BJ (cell line): ENCODE measurements around the gene CDH1. TPM values are rescaled to one million over a fixed set of nuclear protein-coding genes. Genes with fewer than 3 reads are reported as not detected.

Experiments
- CTCF ChIA-PET: fragments of 350-600 bp; formaldehyde crosslinking; extraction: SDS; loops from one replicate; lab custom pipeline; 2021; ENCODE audit warnings: antibody characterized with exemption, inconsistent platforms; lab: Yijun Ruan, JAX
- POLR2A ChIA-PET: fragments of 300-600 bp; sonication (Branson Sonifier 250); formaldehyde crosslinking; extraction: SDS; loops from one replicate; lab custom pipeline; 2021; ENCODE audit warnings: antibody characterized with exemption; lab: Charles Lee
- DNase-seq: peaks from one replicate; pipeline ENCODE4 v3.0.0-alpha.2; 2011; ENCODE audit warnings: low read depth
- H3K27me3 ChIP-seq: 2 replicates; pipeline ENCODE4 v1.6.0; 2011; ENCODE audit warnings: low read length; ENCODE audit not compliant: control insufficient read depth, insufficient read depth
- H3K36me3 ChIP-seq: 2 replicates; pipeline ENCODE4 v1.5.1; 2011; ENCODE audit warnings: low read length; ENCODE audit not compliant: control insufficient read depth, insufficient read depth
- H3K4me3 ChIP-seq: 2 replicates; pipeline ENCODE4 v1.5.1; 2011; ENCODE audit warnings: low read depth, mild to moderate bottlenecking, control low read depth, low read length
- CTCF ChIP-seq: IDR thresholded peaks from 2 replicates; pipeline ENCODE4 v1.5.1; 2011; ENCODE audit warnings: low read depth, mild to moderate bottlenecking, control low read depth, inconsistent platforms, low read length, moderate library complexity; ENCODE audit not compliant: insufficient read depth
- polyA minus RNA-seq: library from RNA; depleted of rRNA, polyadenylated mRNA; stranded (reverse); fragments of >200 nt; gene quantifications from 2 replicates; pipeline ENCODE4 v1.2.3, GENCODE V29; 2011; rRNA and poly(A)+ RNA removed
- polyA plus RNA-seq: library from polyadenylated mRNA; depleted of rRNA; stranded (reverse); fragments of >200 nt; gene quantifications from 2 replicates; pipeline ENCODE4 v1.2.3, GENCODE V29; 2011; rRNA removed

Gene CDH1
- polyA plus RNA-seq (0.16 and 0.26 TPM in 2 replicates), polyA minus RNA-seq (0.10 and 0.33 TPM in 2 replicates)

- ChIA-PET POLR2A (no interaction called here), CTCF (interaction anchor here (0.6 kb wide), 1 partner anchor 14 kb away, joined by 3 read pairs; no protein-coding TSS in a partner anchor)
- TF ChIP-seq CTCF = no peak
- no peak for DNase-seq
- no peaks in the 10 kb centered on the region for H3K36me3 ChIP-seq
- peaks cover 22% of the 10 kb centered on the region for H3K27me3 ChIP-seq
- no peak within 1 kb of the TSS for H3K4me3 ChIP-seq
Measured at GRCh38 chr16:68737046-68737729, at the start of gene CDH1. Gene CDH1 (plus strand): TSS chr16:68737292. CDS start chr16:68737416, 124 bp downstream.

- no peak for TF ChIP-seq CTCF
- Histone ChIP-seq H3K4me3 (no peak overlapping the region), H3K36me3 (no peaks in the 10 kb centered on the region), H3K27me3 (peaks cover 2% of the 10 kb centered on the region; the same call in 1 of the 2 replicates)
- CTCF ChIA-PET = interaction anchor here (0.7 kb wide), 1 partner anchor 31 kb away, joined by 3 read pairs; no protein-coding TSS in a partner anchor
- no peak for DNase-seq
- POLR2A ChIA-PET = no interaction called here
Measured at GRCh38 chr16:68689921-68690320, 47.2 kb upstream of the CDH1 start.

- Histone ChIP-seq H3K27me3 (peaks cover 3% of the 10 kb centered on the region; the same call in 1 of the 2 replicates), H3K4me3 (no peak overlapping the region), H3K36me3 (no peaks in the 10 kb centered on the region)
- CTCF ChIA-PET = interaction anchor here (1.5 kb wide), 1 partner anchor 105 kb away, joined by 4 read pairs; no protein-coding TSS in a partner anchor
- DNase-seq = no peak
- POLR2A ChIA-PET = no interaction called here
- no peak for TF ChIP-seq CTCF
Measured at GRCh38 chr16:68695575-68695974, 41.5 kb upstream of the CDH1 start.

- DNase-seq = no peak
- Histone ChIP-seq H3K27me3 (peaks cover 3% of the 10 kb centered on the region; the same call in 1 of the 2 replicates), H3K36me3 (no peaks in the 10 kb centered on the region), H3K4me3 (no peak overlapping the region)
- CTCF ChIA-PET = interaction anchor here (1.4 to 1.5 kb wide), 2 partner anchors 106 to 107 kb away, joined by 4 to 7 read pairs; no protein-coding TSS in a partner anchor
- POLR2A ChIA-PET = no interaction called here
- TF ChIP-seq CTCF = no peak
Measured at GRCh38 chr16:68696514-68696913, 40.6 kb upstream of the CDH1 start.

GRCh38 chr16:68698091-68698490 is 39.0 kb upstream of the CDH1 start:
- CTCF ChIA-PET = interaction anchor here (1.7 kb wide), 1 partner anchor 108 kb away, joined by 9 read pairs; no protein-coding TSS in a partner anchor

More at GRCh38 chr16:68698091-68698490, 39.0 kb upstream of the CDH1 start:
- no peak for DNase-seq
- POLR2A ChIA-PET = no interaction called here
- TF ChIP-seq CTCF = no peak
- H3K36me3 ChIP-seq = no peaks in the 10 kb centered on the region
- H3K27me3 ChIP-seq = peaks cover 3% of the 10 kb centered on the region; the same call in 1 of the 2 replicates
- no peak overlapping the region for H3K4me3 ChIP-seq
